Measurements from ENCODE around the gene ELOVL4.

Gene ELOVL4

GRCh38 chr6:79946272-79947190 lies 822 bp downstream of the ELOVL4 start:
- peak overlapping the region; percentile 90 for H3K9ac ChIP-seq (ENCODE audit: low read depth, low read length)

DNA sequence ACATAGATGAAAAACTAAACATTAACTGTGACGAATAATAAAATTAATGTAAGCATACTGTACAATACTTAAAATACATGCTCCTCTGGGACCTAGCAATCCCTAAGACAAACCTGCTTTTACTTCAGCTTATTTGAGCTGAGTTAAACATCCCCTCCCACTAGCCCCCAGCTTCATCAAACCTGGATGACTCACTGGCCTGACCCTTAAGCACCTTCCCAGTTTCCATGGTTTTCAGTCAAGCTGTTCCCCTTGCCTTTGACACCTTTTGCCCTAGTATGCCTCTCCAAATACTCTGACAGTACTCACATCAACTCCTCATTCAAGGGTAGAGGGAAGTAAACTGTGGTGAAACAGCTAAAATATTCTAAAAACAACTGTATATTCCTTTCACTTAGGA lies 4.2 kb downstream of the ELOVL4 start:
- Histone ChIP-seq H3K4me2 (ENCODE audit: insufficient read depth, low read length) (peak overlapping the region; percentile 75), H3K36me3 (ENCODE audit: insufficient read depth, low read length) (peaks cover 30% of the 10 kb centered on the region), H4K20me1 (ENCODE audit: insufficient read depth, low read length) (peaks cover 42% of the 10 kb centered on the region), H2AFZ (ENCODE audit: low read depth, low read length) (no peak overlapping the region), H3K27me3 (ENCODE audit: insufficient read depth, low read length, poor library complexity) (no peaks in the 10 kb centered on the region), H3K79me2 (ENCODE audit: insufficient read depth, low read length) (peaks cover 90% of the 10 kb centered on the region), H3K27ac (ENCODE audit: low read length) (peak overlapping the region; percentile 11; the same call in 1 of the 2 replicates), H3K4me1 (ENCODE audit: insufficient read depth, low read length) (peaks cover 57% of the 10 kb centered on the region), H3K4me3 (ENCODE audit: low read depth in 1 of 2, low read length in 2 of 2) (peak overlapping the region in 1 of 2 experiments; percentile 83; a peak in 2 of 4 replicates), H3K9me3 (ENCODE audit: insufficient read depth, low read length, severe bottlenecking) (no peaks in the 10 kb centered on the region), H3K9ac (ENCODE audit: low read depth, low read length) (no peak overlapping the region; the same call in 1 of the 2 replicates)
- TF ChIP-seq EZH2 (IDR thresholded peaks at IDR 0.05; ENCODE audit: borderline replicate concordance, low read depth, low read length, severe bottlenecking) (no peak), CTCF (IDR thresholded peaks at IDR 0.05; ENCODE audit: borderline replicate concordance, extremely low read depth, low read length, poor library complexity, severe bottlenecking) (no peak)
- no peak for DNase-seq
- ATAC-seq (ENCODE audit: insufficient read depth, low read depth), result no peak

More at GRCh38 chr6:79946272-79947190, 822 bp downstream of the ELOVL4 start:
- TF ChIP-seq CTCF (IDR thresholded peaks at IDR 0.05; ENCODE audit: borderline replicate concordance, extremely low read depth, low read length, poor library complexity, severe bottlenecking) (peak; percentile 84), EZH2 (IDR thresholded peaks at IDR 0.05; ENCODE audit: borderline replicate concordance, low read depth, low read length, severe bottlenecking) (no peak)
- Histone ChIP-seq H3K36me3 (ENCODE audit: insufficient read depth, low read length) (peaks cover 24% of the 10 kb centered on the region), H2AFZ (ENCODE audit: low read depth, low read length) (peak overlapping the region; percentile 64), H3K4me3 (ENCODE audit: low read depth in 1 of 2, low read length in 2 of 2) (peak overlapping the region; percentile 36 to 83), H3K27ac (ENCODE audit: low read length) (peak overlapping the region; percentile 76), H3K4me2 (ENCODE audit: insufficient read depth, low read length) (peak overlapping the region; percentile 75), H3K79me2 (ENCODE audit: insufficient read depth, low read length) (peaks cover 57% of the 10 kb centered on the region), H3K27me3 (ENCODE audit: insufficient read depth, low read length, poor library complexity) (no peaks in the 10 kb centered on the region), H4K20me1 (ENCODE audit: insufficient read depth, low read length) (peaks cover 36% of the 10 kb centered on the region), H3K9me3 (ENCODE audit: insufficient read depth, low read length, severe bottlenecking) (no peaks in the 10 kb centered on the region), H3K4me1 (ENCODE audit: insufficient read depth, low read length) (peaks cover 69% of the 10 kb centered on the region)
- ATAC-seq (ENCODE audit: insufficient read depth, low read depth), result peak; percentile 68
- peak; percentile 74 for DNase-seq

- no peak for ATAC-seq (ENCODE audit: insufficient read depth, low read depth)
- Histone ChIP-seq H3K27me3 (ENCODE audit: insufficient read depth, low read length, poor library complexity) (no peaks in the 10 kb centered on the region), H3K4me3 (ENCODE audit: low read depth in 1 of 2, low read length in 2 of 2) (no peak overlapping the region; a peak in 1 of 4 replicates), H3K9me3 (ENCODE audit: insufficient read depth, low read length, severe bottlenecking) (no peaks in the 10 kb centered on the region), H3K9ac (ENCODE audit: low read depth, low read length) (no peak overlapping the region), H3K36me3 (ENCODE audit: insufficient read depth, low read length) (peaks cover 44% of the 10 kb centered on the region), H3K4me1 (ENCODE audit: insufficient read depth, low read length) (peaks cover 53% of the 10 kb centered on the region), H4K20me1 (ENCODE audit: insufficient read depth, low read length) (peaks cover 49% of the 10 kb centered on the region), H3K79me2 (ENCODE audit: insufficient read depth, low read length) (peaks cover 99% of the 10 kb centered on the region), H3K27ac (ENCODE audit: low read length) (no peak overlapping the region), H2AFZ (ENCODE audit: low read depth, low read length) (no peak overlapping the region), H3K4me2 (ENCODE audit: insufficient read depth, low read length) (peak overlapping the region; percentile 41)
- TF ChIP-seq CTCF (IDR thresholded peaks at IDR 0.05; ENCODE audit: borderline replicate concordance, extremely low read depth, low read length, poor library complexity, severe bottlenecking), result no peak
- TF ChIP-seq EZH2 (IDR thresholded peaks at IDR 0.05; ENCODE audit: borderline replicate concordance, low read depth, low read length, severe bottlenecking), result no peak
- DNase-seq, result no peak
These were observed 5.7 kb downstream of the ELOVL4 start for GRCh38 chr6:79941489-79942151.
